ENCODE results near the gene MPP1. TPM values are rescaled to one million over a fixed set of nuclear protein-coding genes. Genes with fewer than 3 reads are reported as not detected.

MPP1 gene
- total RNA-seq, 1 experiment from 2014 or later = 89.3 TPM

GRCh38 chrX:154799556-154800348 lies 5.5 kb downstream of the MPP1 start:
- in situ Hi-C loops (cut with HindIII; ENCODE audit: low pct_unique_long_range_greater_than_20kb, low sequenced_read_pairs) = no loop called here
- ChIA-PET CTCF (interaction anchor here (0.6 kb wide), 1 partner anchor 128 kb away, joined by 3 read pairs; no protein-coding TSS in a partner anchor), POLR2A (interaction anchor here (0.6 kb wide), 1 partner anchor 227 kb away, joined by 6 read pairs; the partner anchor contains the start of gene FUNDC2)
- H3K4me3 ChIP-seq (ENCODE audit: low read depth in 2 of 2, low read length in 2 of 2) = peak overlapping the region in 1 of 2 experiments; percentile 19; a peak in 2 of 4 replicates
- H3K27me3 ChIP-seq (ENCODE audit: control insufficient read depth, insufficient read depth, low read length) = no peaks in the 10 kb centered on the region
- H3K27ac ChIP-seq (ENCODE audit: low read length) = peak overlapping the region; percentile 83
- ATAC-seq = peak; percentile 87
- no peaks in the 10 kb centered on the region for H3K9me3 ChIP-seq (ENCODE audit: control insufficient read depth, insufficient read depth, low read depth, low read length)
- TF ChIP-seq REST (IDR thresholded peaks at IDR 0.05; ENCODE audit: insufficient read depth in 1 of 2, low read depth in 2 of 2, low read length in 1 of 2) (no peak), POLR2AphosphoS5 (IDR thresholded peaks at IDR 0.05; ENCODE audit: low read depth, low read length) (0 out of 2 replicates have a peak, but pooled peaks have one; percentile 45), SIN3A (IDR thresholded peaks at IDR 0.05; ENCODE audit: borderline replicate concordance, insufficient read depth, low read depth, low read length) (0 out of 2 replicates have a peak, but pooled peaks have one; percentile 43), TCF7L2 (IDR thresholded peaks at IDR 0.05; ENCODE audit: low read depth, low read length) (peak; percentile 77)
- TF ChIP-seq, protein P1, sequence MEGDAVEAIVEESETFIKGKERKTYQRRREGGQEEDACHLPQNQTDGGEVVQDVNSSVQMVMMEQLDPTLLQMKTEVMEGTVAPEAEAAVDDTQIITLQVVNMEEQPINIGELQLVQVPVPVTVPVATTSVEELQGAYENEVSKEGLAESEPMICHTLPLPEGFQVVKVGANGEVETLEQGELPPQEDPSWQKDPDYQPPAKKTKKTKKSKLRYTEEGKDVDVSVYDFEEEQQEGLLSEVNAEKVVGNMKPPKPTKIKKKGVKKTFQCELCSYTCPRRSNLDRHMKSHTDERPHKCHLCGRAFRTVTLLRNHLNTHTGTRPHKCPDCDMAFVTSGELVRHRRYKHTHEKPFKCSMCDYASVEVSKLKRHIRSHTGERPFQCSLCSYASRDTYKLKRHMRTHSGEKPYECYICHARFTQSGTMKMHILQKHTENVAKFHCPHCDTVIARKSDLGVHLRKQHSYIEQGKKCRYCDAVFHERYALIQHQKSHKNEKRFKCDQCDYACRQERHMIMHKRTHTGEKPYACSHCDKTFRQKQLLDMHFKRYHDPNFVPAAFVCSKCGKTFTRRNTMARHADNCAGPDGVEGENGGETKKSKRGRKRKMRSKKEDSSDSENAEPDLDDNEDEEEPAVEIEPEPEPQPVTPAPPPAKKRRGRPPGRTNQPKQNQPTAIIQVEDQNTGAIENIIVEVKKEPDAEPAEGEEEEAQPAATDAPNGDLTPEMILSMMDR (IDR thresholded peaks at IDR 0.05) = no peak
- H3K4me1 ChIP-seq (ENCODE audit: control insufficient read depth, insufficient read depth, low read length) = peaks cover 88% of the 10 kb centered on the region
- no peaks in the 10 kb centered on the region for H3K36me3 ChIP-seq (ENCODE audit: control insufficient read depth, insufficient read depth, low read length)
- DNase-seq (ENCODE audit: low read depth, low spot score) = no peak
- intact Hi-C loops (cut with micrococcal nuclease; ENCODE audit: unreplicated experiment) = no loop called here
- no TSS peak for BruUV-seq (replicated peaks)

- DNase-seq (ENCODE audit: low read depth, low spot score) (no peak), ATAC-seq (peak; percentile 44; the same call in 1 of the 2 replicates)
- H3K27ac ChIP-seq (ENCODE audit: low read length) = peak overlapping the region; percentile 83
- POLR2A ChIA-PET = no interaction called here
- peaks cover 74% of the 10 kb centered on the region for H3K4me1 ChIP-seq (ENCODE audit: control insufficient read depth, insufficient read depth, low read length)
- in situ Hi-C loops (cut with HindIII; ENCODE audit: low pct_unique_long_range_greater_than_20kb, low sequenced_read_pairs) = no loop called here
- no TSS peak for BruUV-seq (replicated peaks)
- no peaks in the 10 kb centered on the region for H3K36me3 ChIP-seq (ENCODE audit: control insufficient read depth, insufficient read depth, low read length)
- no peak overlapping the region for H3K4me3 ChIP-seq (ENCODE audit: low read depth in 2 of 2, low read length in 2 of 2)
- H3K27me3 ChIP-seq (ENCODE audit: control insufficient read depth, insufficient read depth, low read length) = no peaks in the 10 kb centered on the region
- CTCF ChIA-PET = no interaction called here
- H3K9me3 ChIP-seq (ENCODE audit: control insufficient read depth, insufficient read depth, low read depth, low read length) = no peaks in the 10 kb centered on the region
- intact Hi-C loops (cut with micrococcal nuclease; ENCODE audit: unreplicated experiment) = no loop called here
- TF ChIP-seq TCF7L2 (IDR thresholded peaks at IDR 0.05; ENCODE audit: low read depth, low read length) (no peak), POLR2AphosphoS5 (IDR thresholded peaks at IDR 0.05; ENCODE audit: low read depth, low read length) (no peak), REST (IDR thresholded peaks at IDR 0.05; ENCODE audit: insufficient read depth in 1 of 2, low read depth in 2 of 2, low read length in 1 of 2) (no peak)
Observed at GRCh38 chrX:154797006-154797405, 8.3 kb downstream of the MPP1 start.
